Neural cell (in vitro differentiated cells): ENCODE data around the gene FANCC.

Experiments
- CTCF ChIP-seq: fragments of 450-650 bp; IDR thresholded peaks from 2 replicates; pipeline ENCODE4 v1.5.1; 2014; ENCODE audit warnings: antibody characterized with exemption, mild to moderate bottlenecking, moderate library complexity; ENCODE audit not compliant: poor library complexity, severe bottlenecking
- EZH2 ChIP-seq: fragments of 200-600, 300-800 bp; shearing (Covaris generic), sonication (generic); IDR thresholded peaks from 2 replicates; pipeline ENCODE4 v1.6.1; 2014; ENCODE audit warnings: antibody characterized with exemption, low read length, borderline replicate concordance, mild to moderate bottlenecking; ENCODE audit not compliant: insufficient read depth, poor library complexity, severe bottlenecking
- POLR2AphosphoS5 ChIP-seq: IDR thresholded peaks from 2 replicates; pipeline ENCODE4 v1.6.1; 2012

DNA sequence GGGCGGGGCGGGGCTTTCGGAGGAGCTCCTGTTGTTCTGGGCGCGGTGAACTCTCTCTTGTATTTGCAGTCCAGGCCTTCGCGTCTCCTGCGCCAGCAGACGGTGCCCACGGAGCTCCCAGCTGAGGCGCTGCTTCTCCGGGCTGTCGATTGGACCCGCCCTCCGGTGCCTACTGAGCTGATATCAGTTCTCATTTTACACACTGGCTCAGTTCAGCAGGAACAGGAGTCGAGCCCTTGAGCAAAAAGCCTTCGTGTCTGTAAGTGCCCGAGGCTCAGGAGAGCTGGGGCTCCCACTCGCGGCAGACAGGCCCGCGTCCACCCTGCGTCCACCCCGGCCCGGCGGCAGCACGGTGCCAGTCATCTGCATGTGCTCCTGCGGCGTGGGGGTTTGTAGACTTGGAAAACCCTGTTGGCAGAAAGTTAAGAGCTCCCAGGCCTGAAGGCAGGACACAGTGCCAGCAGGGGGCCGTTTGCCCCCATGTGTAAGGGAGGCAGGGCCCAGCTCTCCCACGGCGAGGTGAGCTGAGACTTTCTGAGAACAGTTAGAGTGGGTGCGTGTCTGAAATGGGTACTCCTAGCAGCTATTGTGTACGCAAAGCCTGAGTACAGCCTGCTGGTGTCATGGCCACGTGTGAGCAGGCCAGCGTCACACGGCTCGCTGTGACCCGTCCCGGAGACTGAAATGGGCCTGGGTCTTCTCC lies 231.5 kb downstream of the FANCC start:
- TF ChIP-seq CTCF = no peak
- no peak for TF ChIP-seq EZH2
- no peak for TF ChIP-seq POLR2AphosphoS5
